Inflammatory macrophage (primary cell): Measurements from ENCODE around the gene ZNF823.
"Not testable (repeated sequence)": the region's sequence is repeated elsewhere in the genome, so short reads cannot be mapped to it uniquely, and the experiment has no call there.

ENCODE experiments used
- DNase-seq, 2 donors: peaks; one replicate each; pipeline ENCODE4 v3.0.0-alpha.2; 2020 to 2022

ZNF823 gene

GRCh38 chr19:11680689-11681302, 58.0 kb downstream of the ZNF823 start:
- DNase-seq = no peak

GRCh38 chr19:11678504-11678903, 60.2 kb downstream of the ZNF823 start:
- no peak for DNase-seq

GRCh38 chr19:11676661-11677600, 61.8 kb downstream of the ZNF823 start:
- DNase-seq = not testable (repeated sequence)

- no peak for DNase-seq
Measured at GRCh38 chr19:11675569-11675968, 63.2 kb downstream of the ZNF823 start.

- DNase-seq = no peak
Measured at GRCh38 chr19:11674067-11674492, 64.7 kb downstream of the ZNF823 start.

GRCh38 chr19:11673608-11674041, 65.1 kb downstream of the ZNF823 start:
- peak; percentile 19 to 42 for DNase-seq
